GM12878 (cell line): ENCODE measurements around the gene LDLRAD4. TPM values are rescaled to one million over a fixed set of nuclear protein-coding genes. Genes with fewer than 3 reads are reported as not detected.

Experiments
- ATAC-seq: fragments of 200-7000 bp; cut with Tn5 transposase; 3 replicates; pipeline ENCODE4 v1.9.1; 2020; ENCODE audit warnings: mild to moderate bottlenecking, moderate library complexity
- BruUV-seq: library from RNA; stranded (reverse); fragments of 400-500 nt; replicated peaks from 2 replicates; lab custom pipeline; 2021; lab: Mats Ljungman, UMichigan
- CTCF ChIA-PET: fragments of 300-600 bp; sonication (Branson Sonifier 250); formaldehyde crosslinking; extraction: SDS; loops from one replicate; lab custom pipeline; 2021; ENCODE audit warnings: inconsistent platforms; lab: Yijun Ruan, JAX
- POLR2A ChIA-PET: fragments of 350-600 bp; formaldehyde crosslinking; extraction: SDS; loops from one replicate; lab custom pipeline; 2021; ENCODE audit warnings: inconsistent platforms; lab: Charles Lee
- RAD21 ChIA-PET: fragments of 300-600 bp; sonication (Branson Sonifier 250); formaldehyde crosslinking; loops from one replicate; lab custom pipeline; 2023; ENCODE audit warnings: antibody characterized with exemption; ENCODE audit not compliant: unreplicated experiment; lab: Charles Lee
- SMC1A ChIA-PET: fragments of 300-600 bp; sonication (Branson Sonifier 250); formaldehyde crosslinking; loops from one replicate; lab custom pipeline; 2023; ENCODE audit not compliant: unreplicated experiment, uncharacterized antibody; lab: Charles Lee
- DNase-seq: peaks from one replicate; pipeline ENCODE4 v3.0.0-alpha.2; 2011; ENCODE audit warnings: low read depth, low spot score
- FAIRE-seq: peaks from 3 replicates; lab custom pipeline; 2011; peaks lifted over from hg19 to GRCh38; lab: Jason Lieb, UNC
- H2AFZ ChIP-seq: 2 replicates; pipeline ENCODE4 v1.6.0; 2011; ENCODE audit warnings: low read depth, low read length, control low read depth; ENCODE audit not compliant: control insufficient read depth
- H3K27ac ChIP-seq: 2 replicates; pipeline ENCODE4 v1.5.1; 2011; ENCODE audit warnings: control low read depth; ENCODE audit not compliant: control insufficient read depth, insufficient read depth
- H3K27me3 ChIP-seq, 2 experiments: replicated peaks in 1 of 2; 2 replicates each; pipeline versions ENCODE4 v1.6.0 to v1.6.1; 2011; ENCODE audit warnings: low read length in 1 of 2; ENCODE audit not compliant: control insufficient read depth in 2 of 2, insufficient read depth in 2 of 2
- H3K36me3 ChIP-seq, 2 experiments: 2 replicates each; pipeline ENCODE4 v1.5.1; 2011; ENCODE audit warnings: low read length in 1 of 2; ENCODE audit not compliant: control insufficient read depth in 2 of 2, insufficient read depth in 2 of 2
- H3K4me1 ChIP-seq: 2 replicates; pipeline ENCODE4 v1.6.1; 2011; ENCODE audit warnings: mild to moderate bottlenecking, low read length, moderate library complexity, mixed read lengths; ENCODE audit not compliant: control insufficient read depth, insufficient read depth
- H3K4me2 ChIP-seq: 2 replicates; pipeline ENCODE4 v1.6.0; 2011; ENCODE audit warnings: control low read depth; ENCODE audit not compliant: control insufficient read depth, insufficient read depth
- H3K4me3 ChIP-seq: fragments of 200-600 bp; sonication (generic); 2 replicates; pipeline ENCODE4 v1.5.1; 2016
- H3K79me2 ChIP-seq: 2 replicates; pipeline ENCODE4 v1.6.0; 2011; ENCODE audit warnings: low read length; ENCODE audit not compliant: control insufficient read depth, insufficient read depth
- H3K9ac ChIP-seq: 2 replicates; pipeline ENCODE4 v1.8.0; 2011; ENCODE audit warnings: low read length, control low read depth, mixed read lengths; ENCODE audit not compliant: control insufficient read depth, insufficient read depth
- H3K9me3 ChIP-seq: replicated peaks from 3 replicates; pipeline ENCODE4 v1.5.1; 2011; ENCODE audit warnings: mild to moderate bottlenecking, low read length; ENCODE audit not compliant: control insufficient read depth, insufficient read depth
- H4K20me1 ChIP-seq: 2 replicates; pipeline ENCODE4 v1.6.0; 2011; ENCODE audit not compliant: control insufficient read depth, insufficient read depth
- CHD1 ChIP-seq: IDR thresholded peaks from 2 replicates; pipeline ENCODE4 v1.6.1; 2012; ENCODE audit warnings: low read depth, low read length, improper control_type of control experiment
- CREM ChIP-seq: IDR thresholded peaks from 2 replicates; pipeline ENCODE4 v1.6.1; 2014; ENCODE audit warnings: antibody characterized with exemption, low read depth
- DPF2 ChIP-seq: fragments of 450-650 bp; IDR thresholded peaks from 2 replicates; pipeline ENCODE4 v1.6.1; 2017; ENCODE audit warnings: mild to moderate bottlenecking
- GATAD2B ChIP-seq: fragments of 450-650 bp; conservative IDR thresholded peaks from 2 replicates; pipeline ENCODE4 v1.6.1; 2017; ENCODE audit warnings: low read depth, mild to moderate bottlenecking, moderate library complexity
- KAT2A ChIP-seq: conservative IDR thresholded peaks from 2 replicates; pipeline ENCODE4 v1.6.1; 2011; ENCODE audit warnings: low read depth, low read length; ENCODE audit not compliant: control insufficient read depth
- KLF5 ChIP-seq: fragments of 450-650 bp; IDR thresholded peaks from 2 replicates; pipeline ENCODE4 v1.6.1; 2014; ENCODE audit warnings: mild to moderate bottlenecking; ENCODE audit not compliant: partially characterized antibody
- MLLT1 ChIP-seq: fragments of 450-650 bp; IDR thresholded peaks from 2 replicates; pipeline ENCODE4 v1.6.1; 2016; ENCODE audit warnings: mild to moderate bottlenecking
- PRDM15 ChIP-seq: fragments of 450-650 bp; formaldehyde crosslinking; IDR thresholded peaks from 2 replicates; pipeline ENCODE4 v1.4.0; 2020; ENCODE audit warnings: mild to moderate bottlenecking, moderate library complexity
- TCF3 ChIP-seq: IDR thresholded peaks from 2 replicates; pipeline ENCODE4 v1.6.1; 2012; ENCODE audit warnings: low read depth, mild to moderate bottlenecking, low read length, borderline replicate concordance; ENCODE audit not compliant: insufficient read depth
- TCF7 ChIP-seq: IDR thresholded peaks from 2 replicates; pipeline ENCODE4 v1.6.1; 2014; ENCODE audit warnings: antibody characterized with exemption, borderline replicate concordance
- WRNIP1 ChIP-seq: IDR thresholded peaks from 2 replicates; pipeline ENCODE4 v1.6.1; 2011; ENCODE audit warnings: low read depth, low read length, improper control_type of control experiment, borderline replicate concordance
- WGBS: methylation state at CpG from one replicate; pipeline ENCODE4 v1.1.6; 2016; ENCODE audit warnings: low lambda C conversion rate; ENCODE audit not compliant: insufficient replicate concordance, insufficient coverage; ENCODE audit errors: missing lambda C conversion rate; 5-methylcytosine and 5-hydroxymethylcytosine counted together
- in situ Hi-C: fragments of 300-500 bp; cut with MboI; formaldehyde crosslinking; loops from 9 replicates; pipeline ENCODE4 v1.14.3; 2018; ENCODE audit warnings: mixed read lengths
- intact Hi-C: fragments of 100-400 bp; cut with micrococcal nuclease; formaldehyde crosslinking; loops from one replicate; pipeline ENCODE4 v1.14.2; 2022; ENCODE audit not compliant: unreplicated experiment
- polyA plus RNA-seq, 11 experiments: library from polyadenylated mRNA; depleted of rRNA in 4 of 11; unstranded in 6 of 11; stranded (reverse) in 5 of 11; fragments of >200 nt; fragmentation: Nextera tagmentation in 4 of 11; fragmentation: Illumina TruSeq in 1 of 11; extraction: Ambion mirVana in 4 of 11; extraction: Trizol in 1 of 11; gene quantifications; 1 replicate in 1 of 11; 2 replicates in 10 of 11; pipeline versions ENCODE4 v1.2.1 to v1.2.3, GENCODE V29; 2011 to 2016; ENCODE audit warnings: inconsistent platforms in 2 of 11, missing spikeins in 2 of 11, low read depth in 1 of 11
- total RNA-seq, 4 experiments: library from RNA; depleted of rRNA in 3 of 4; stranded (reverse); fragments of >200 nt in 3 of 4; fragmentation: Illumina TruSeq in 1 of 4; extraction: Trizol in 1 of 4; gene quantifications; 2 replicates each; pipeline versions ENCODE4 v1.2.1 to v1.2.3, GENCODE V29; 2013 to 2021
- TF ChIP-seq, protein P1 (sequence below): fragments of 450-650 bp; formaldehyde crosslinking; IDR thresholded peaks from 2 replicates; pipeline ENCODE4 v1.4.0; 2022; ENCODE audit warnings: mild to moderate bottlenecking, moderate library complexity
- TF ChIP-seq, protein P2 (sequence below): IDR thresholded peaks from 2 replicates; pipeline ENCODE4 v1.6.1; 2012; ENCODE audit warnings: low read depth, low read length, improper control_type of control experiment

Gene LDLRAD4
- total and polyA plus RNA-seq, 10 of the 15 experiments (the other 5 are each of a cell fraction or from before 2014, with no cell fraction given): 2.7 to 16.8 (median 11.2) TPM

GRCh38 chr18:13305301-13305700 is 86.7 kb downstream of the LDLRAD4 start:
- ChIA-PET RAD21 (no interaction called here), POLR2A (no interaction called here), CTCF (no interaction called here), SMC1A (no interaction called here)
- H3K9me3 ChIP-seq: no peaks in the 10 kb centered on the region
- no peak overlapping the region for H3K9ac ChIP-seq
- H3K4me2 ChIP-seq: no peak overlapping the region
- ATAC-seq: no peak
- no peak for FAIRE-seq
- 15% methylated on average over 3 of the region's 3 CpGs for WGBS
- no peak overlapping the region for H2AFZ ChIP-seq
- BruUV-seq: no TSS peak
- TF ChIP-seq DPF2 (no peak), WRNIP1 (no peak), KLF5 (no peak), TCF7 (no peak), CREM (no peak), KAT2A (no peak), TCF3 (no peak), PRDM15 (CRISPR knock-in tag) (no peak), GATAD2B (no peak), CHD1 (no peak), MLLT1 (no peak)
- TF ChIP-seq, protein P1, sequence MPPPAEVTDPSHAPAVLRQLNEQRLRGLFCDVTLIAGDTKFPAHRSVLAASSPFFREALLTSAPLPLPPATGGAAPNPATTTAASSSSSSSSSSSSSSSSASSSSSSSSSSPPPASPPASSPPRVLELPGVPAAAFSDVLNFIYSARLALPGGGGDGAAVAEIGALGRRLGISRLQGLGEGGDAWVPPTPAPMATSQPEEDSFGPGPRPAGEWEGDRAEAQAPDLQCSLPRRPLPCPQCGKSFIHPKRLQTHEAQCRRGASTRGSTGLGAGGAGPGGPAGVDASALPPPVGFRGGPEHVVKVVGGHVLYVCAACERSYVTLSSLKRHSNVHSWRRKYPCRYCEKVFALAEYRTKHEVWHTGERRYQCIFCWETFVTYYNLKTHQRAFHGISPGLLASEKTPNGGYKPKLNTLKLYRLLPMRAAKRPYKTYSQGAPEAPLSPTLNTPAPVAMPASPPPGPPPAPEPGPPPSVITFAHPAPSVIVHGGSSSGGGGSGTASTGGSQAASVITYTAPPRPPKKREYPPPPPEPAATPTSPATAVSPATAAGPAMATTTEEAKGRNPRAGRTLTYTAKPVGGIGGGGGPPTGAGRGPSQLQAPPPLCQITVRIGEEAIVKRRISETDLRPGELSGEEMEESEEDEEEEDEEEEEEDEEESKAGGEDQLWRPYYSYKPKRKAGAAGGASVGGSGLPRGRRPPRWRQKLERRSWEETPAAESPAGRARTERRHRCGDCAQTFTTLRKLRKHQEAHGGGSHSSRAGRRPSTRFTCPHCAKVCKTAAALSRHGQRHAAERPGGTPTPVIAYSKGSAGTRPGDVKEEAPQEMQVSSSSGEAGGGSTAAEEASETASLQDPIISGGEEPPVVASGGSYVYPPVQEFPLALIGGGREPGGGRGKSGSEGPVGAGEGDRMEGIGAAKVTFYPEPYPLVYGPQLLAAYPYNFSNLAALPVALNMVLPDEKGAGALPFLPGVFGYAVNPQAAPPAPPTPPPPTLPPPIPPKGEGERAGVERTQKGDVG: no peak
- TF ChIP-seq, protein P2, sequence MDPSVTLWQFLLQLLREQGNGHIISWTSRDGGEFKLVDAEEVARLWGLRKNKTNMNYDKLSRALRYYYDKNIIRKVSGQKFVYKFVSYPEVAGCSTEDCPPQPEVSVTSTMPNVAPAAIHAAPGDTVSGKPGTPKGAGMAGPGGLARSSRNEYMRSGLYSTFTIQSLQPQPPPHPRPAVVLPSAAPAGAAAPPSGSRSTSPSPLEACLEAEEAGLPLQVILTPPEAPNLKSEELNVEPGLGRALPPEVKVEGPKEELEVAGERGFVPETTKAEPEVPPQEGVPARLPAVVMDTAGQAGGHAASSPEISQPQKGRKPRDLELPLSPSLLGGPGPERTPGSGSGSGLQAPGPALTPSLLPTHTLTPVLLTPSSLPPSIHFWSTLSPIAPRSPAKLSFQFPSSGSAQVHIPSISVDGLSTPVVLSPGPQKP: no peak
- H3K79me2 ChIP-seq: no peaks in the 10 kb centered on the region
- H3K4me3 ChIP-seq: no peak overlapping the region
- intact Hi-C loops (no loop called here), in situ Hi-C loops (no loop called here)
- no peaks in the 10 kb centered on the region for H3K4me1 ChIP-seq
- peaks cover 0 to 3% of the 10 kb centered on the region in 2 experiments; a peak in 1 of 4 replicates for H3K27me3 ChIP-seq
- H3K27ac ChIP-seq: no peak overlapping the region
- no peaks in the 10 kb centered on the region for H3K36me3 ChIP-seq
- no peak for DNase-seq
- H4K20me1 ChIP-seq: no peaks in the 10 kb centered on the region
